SH-SY5Y (cell line): ENCODE measurements around the gene LMF1.

Source experiments
- GATA2 ChIP-seq: IDR thresholded peaks from 2 replicates; pipeline ENCODE4 v1.6.1; 2011; ENCODE audit warnings: mild to moderate bottlenecking, low read depth, low read length
- GATA3 ChIP-seq: IDR thresholded peaks from 2 replicates; pipeline ENCODE4 v1.6.1; 2011; ENCODE audit warnings: low read depth, mild to moderate bottlenecking, low read length, moderate library complexity

The LMF1 gene

GRCh38 chr16:855471-855870 lies 115.3 kb downstream of the LMF1 start:
- TF ChIP-seq GATA2 (no peak), GATA3 (no peak)

GRCh38 chr16:854808-855410 lies 115.9 kb downstream of the LMF1 start:
- TF ChIP-seq GATA3, result no peak

DNA sequence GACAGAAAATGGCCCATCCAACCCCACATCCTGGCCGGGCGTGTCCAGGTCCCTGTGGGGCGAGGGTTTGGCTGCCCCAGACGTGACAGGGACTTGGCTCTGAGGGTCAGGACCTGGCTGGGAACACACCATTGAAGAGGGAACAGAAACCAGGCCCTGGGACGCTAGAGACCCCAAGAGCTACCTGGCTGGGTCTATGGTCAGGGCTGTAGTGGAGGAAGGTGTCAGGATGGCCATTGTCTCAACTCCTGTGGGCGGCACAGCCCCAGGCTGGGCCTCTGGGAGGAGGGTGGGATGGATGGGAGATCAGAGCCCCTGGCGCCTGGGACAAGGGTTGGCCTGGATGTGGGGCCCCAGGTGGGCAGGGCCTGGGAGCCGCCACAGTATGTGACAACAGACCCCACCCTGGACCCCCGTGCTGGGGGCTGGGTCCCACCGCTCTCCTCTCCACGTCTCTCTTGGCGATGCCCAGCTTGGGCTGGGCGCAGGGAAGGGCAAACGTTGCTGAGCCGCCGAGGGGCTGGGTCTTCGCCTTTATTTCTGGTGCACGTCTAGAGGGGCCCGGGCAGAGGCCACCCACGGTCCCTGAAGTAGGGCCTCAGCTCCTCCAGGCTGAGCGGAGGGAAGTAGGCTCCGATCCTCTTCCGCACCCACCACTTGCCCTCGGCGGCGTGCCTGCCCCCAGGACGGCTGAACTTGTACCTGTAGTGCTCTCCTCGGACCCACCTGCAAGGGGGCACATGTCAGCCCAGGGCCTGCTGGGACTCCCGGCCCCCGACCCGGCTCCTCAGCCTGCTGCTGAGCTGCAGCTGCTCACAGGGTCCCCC lies 116.6 kb downstream of the LMF1 start:
- TF ChIP-seq GATA2, result no peak

GRCh38 chr16:853306-853705 lies 117.5 kb downstream of the LMF1 start:
- TF ChIP-seq GATA3 (no peak), GATA2 (no peak)

DNA sequence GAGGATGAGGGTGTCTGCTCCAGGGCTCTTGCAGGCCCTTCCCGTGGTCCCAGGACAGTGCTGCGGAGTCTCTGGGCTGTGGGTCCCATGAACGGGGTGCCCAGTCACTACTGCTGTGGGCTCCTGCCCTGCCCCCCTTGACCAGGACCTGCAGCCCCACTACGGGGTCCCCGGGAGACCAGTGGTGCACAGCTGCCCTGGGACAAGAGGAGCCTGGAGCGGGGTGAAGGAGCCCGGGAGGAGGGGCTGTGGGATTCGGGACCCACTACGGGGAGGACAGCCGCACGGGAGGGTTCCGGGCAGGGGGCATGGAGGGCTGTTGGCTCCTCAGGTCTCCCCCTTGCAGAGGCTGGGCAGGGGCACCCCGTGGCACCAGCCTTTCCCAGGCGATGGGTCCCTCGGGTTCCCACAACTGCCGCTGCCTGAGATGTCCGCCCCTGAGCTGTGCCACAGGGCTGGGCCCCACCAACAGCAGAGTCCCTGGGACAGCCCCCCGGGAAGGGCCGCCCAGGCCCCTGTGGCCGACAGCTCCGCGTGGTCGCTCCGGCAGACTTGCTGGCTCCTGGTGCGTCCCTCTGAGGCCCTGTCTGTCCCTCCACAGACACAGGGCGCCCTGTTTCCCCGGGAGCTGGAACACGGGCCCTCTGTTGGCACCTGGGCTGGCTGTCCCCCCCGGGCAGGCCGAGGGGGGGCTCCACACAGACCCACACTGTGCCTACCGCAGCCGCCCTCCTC lies 118.2 kb downstream of the LMF1 start:
- TF ChIP-seq GATA2 (no peak), GATA3 (no peak)

DNA sequence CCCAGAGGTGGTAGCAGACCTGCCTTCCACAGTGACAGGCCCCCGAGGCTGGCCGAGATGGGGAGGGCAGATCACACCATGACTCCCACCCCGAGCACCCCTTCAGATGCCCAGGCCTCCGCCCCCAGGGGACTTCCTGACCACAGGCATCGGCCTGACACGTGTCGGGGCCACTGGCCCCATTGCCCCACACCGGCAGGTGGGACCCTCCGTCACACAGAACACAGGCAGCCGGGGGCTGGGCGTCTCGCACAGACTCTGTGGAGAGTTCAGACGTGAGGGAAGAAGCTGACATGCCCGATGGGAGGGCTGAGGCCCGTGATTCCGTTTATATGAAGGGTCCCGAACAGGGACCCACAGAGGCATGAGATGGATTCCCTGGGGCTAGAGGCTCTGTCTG lies 118.9 kb downstream of the LMF1 start:
- TF ChIP-seq GATA2 (no peak), GATA3 (no peak)

GRCh38 chr16:851209-851810 lies 119.5 kb downstream of the LMF1 start:
- TF ChIP-seq GATA2 (no peak), GATA3 (no peak)

GRCh38 chr16:850668-851067 lies 120.1 kb downstream of the LMF1 start:
- no peak for TF ChIP-seq GATA2
- no peak for TF ChIP-seq GATA3

DNA sequence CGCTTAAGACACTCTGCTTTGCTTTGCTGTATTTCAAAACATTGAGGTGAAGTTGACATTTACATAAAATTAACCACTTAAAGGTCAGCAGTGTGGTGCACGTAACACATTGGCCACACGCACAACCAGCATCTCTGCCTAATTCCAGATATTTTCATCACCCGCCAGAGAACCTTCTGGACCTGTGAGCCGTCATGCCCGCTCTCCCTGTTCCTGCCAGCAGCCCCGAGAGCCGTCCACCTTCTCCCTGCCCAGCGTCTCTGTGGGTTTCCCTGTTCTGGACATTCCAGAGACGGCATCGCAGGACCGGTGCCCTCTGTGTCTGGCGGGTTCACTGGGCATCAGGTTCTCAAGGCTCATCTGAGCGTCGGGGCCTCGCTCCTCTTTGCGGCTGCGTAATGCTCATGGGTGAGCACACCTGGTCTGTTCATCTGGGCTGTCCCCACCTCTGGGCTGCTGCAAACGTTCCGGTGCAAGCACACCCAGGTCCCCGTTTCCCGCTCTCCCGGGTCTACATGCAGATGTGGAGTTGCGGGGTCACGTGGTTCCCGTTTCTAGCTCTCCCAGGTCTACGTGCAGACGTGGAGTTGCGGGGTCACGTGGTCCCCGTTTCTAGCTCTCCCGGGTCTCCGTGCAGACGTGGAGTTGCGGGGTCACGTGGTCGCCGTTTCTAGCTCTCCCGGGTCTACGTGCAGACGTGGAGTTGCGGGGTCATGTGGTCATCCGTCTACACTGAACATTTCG lies 122.1 kb downstream of the LMF1 start:
- TF ChIP-seq GATA2 (no peak), GATA3 (no peak)

DNA sequence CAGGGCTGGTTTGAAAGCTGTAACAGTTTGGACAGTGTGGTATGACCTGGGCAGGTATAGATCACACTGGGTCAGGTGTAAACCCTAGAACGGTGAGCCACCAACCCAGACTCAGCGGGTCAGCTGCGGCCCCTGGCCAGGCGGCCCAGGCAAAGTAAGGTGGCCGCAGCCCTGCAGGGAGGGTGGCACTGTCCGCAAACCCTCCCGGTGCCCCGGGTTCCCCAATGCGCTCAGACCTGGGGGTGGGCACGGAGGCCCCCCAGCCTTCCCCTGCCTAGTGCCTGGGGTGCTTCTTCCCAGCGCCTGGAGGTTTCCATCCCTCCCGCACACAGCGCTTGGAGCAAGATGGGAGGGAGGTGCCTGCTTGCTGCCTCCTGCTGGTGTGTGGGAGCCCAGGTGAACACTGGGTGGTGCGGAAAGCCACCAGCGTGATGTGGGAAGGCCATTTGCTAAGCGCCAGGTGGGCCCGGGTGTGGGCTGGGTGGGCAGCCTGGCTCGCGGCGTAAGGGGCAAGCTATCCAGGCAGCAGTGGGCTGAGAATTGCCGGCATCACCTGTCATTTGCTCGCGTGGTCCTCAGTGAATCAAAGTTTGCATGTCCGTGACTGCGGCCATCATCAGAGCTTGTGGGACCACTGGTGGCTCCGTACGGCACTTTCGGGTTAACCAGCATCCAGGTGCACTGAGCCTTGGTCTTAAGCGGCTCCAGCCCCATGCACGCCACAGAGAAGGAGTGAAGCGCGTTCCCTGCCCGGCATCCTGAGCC lies 122.9 kb downstream of the LMF1 start:
- TF ChIP-seq GATA3, result no peak
- no peak for TF ChIP-seq GATA2

GRCh38 chr16:847151-847550 lies 123.6 kb downstream of the LMF1 start:
- TF ChIP-seq GATA2, result no peak
- no peak for TF ChIP-seq GATA3

DNA sequence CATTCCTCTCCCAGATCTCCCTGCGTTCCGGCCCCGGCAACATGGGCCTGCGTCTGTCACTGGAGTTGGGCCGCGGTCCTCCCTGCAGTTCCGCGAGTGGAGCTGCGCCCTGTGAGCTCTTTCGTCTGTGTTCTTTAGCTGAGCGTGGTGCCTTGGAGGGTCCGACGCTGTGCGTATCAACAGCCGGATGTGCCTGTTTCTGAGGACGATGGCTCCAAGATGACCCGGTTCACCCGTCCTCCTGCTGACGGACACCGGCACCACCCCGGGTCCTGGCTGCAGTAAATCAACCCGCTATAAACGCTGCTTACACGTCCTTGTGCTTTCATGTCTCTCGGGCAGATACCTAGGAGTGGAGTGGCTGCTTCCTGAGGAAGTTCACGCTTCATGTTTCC lies 125.4 kb downstream of the LMF1 start:
- TF ChIP-seq GATA3 (no peak), GATA2 (no peak)

DNA sequence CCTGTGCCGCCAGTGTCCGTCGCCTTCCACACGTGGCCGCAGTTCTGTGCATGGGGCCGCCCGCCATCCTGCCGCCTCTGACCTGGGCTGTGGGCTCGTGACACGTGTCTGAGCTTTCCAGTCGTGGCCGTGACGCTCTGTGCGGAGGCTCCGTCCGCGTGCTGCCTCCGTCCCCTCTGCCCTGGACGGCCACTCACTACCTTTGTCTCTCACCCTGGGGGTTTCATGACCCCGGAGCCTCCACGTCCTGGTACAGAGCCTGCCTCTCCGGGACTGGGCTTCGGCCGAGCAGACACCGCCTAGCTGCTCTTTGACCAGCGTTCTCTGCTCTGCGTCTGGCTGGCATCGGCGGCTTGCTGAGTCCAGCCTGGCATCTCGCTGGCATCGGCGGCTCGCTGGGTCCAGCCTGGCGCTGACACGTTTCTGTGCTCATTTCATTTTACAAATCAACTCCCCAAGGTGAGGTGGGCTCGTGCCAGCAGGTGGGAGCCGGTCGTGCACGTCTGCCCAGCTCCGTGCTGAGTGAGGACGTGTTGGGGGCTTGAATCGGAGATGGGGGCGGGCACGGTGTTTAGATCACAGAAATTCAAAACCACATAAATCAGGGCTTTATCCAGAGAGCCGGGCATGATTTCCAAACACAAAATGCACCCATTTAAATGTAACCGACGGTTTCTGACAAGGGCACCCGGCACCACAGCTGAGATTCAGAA lies 126.0 kb downstream of the LMF1 start:
- no peak for TF ChIP-seq GATA3
- TF ChIP-seq GATA2, result no peak

DNA sequence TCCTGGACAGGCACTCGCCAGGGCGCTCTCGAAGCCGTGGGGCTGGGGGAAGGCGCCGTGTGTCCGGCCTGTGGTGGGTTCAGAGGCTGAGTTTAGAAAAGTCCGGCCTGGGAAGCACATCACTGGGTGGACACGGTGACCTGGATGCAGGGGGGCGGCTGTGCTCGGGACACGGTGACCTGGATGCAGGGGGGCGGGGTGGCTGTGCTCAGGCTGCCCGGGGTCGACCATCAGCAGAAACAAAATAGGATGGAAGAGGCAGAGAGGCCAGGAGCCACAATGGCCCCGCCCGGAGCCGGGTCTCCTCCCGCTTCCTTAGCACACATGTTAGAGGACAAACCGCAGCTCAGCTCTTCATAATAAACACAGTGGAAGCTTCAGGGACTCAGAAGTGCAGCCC lies 127.0 kb downstream of the LMF1 start:
- no peak for TF ChIP-seq GATA3
- TF ChIP-seq GATA2, result no peak
